Measurements from ENCODE around the gene PTPRQ.

Gene PTPRQ

GRCh38 chr12:80707126-80707829 lies 263.2 kb downstream of the PTPRQ start, which contains the start of gene MYF6:
Gene MYF6, plus strand, starts transcription at chr12:80707634. Its CDS starts 86 bp downstream, at chr12:80707720.
- no peak for DNase-seq

- no peak for DNase-seq
Measured at GRCh38 chr12:80707830-80708258, 263.8 kb downstream of the PTPRQ start.

GRCh38 chr12:80708259-80708974 lies 264.4 kb downstream of the PTPRQ start:
- DNase-seq: no peak

DNA sequence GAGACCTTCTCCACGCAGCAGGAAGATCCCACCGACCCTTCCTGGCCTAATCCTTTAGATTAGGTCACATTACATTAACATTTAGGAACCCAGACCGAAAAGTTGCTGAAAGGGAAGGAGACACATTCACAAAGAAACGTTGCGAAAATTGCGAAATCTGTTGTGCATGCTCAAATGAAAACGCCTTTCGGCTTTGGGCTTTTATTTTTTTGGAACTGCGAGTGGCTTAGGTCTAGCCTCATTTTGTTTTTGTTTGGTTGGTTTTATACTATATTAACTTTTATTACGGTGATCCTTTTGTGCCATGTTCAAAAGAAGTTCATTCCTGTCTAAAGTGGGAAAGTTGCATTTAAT lies 264.9 kb downstream of the PTPRQ start:
- DNase-seq: no peak

DNA sequence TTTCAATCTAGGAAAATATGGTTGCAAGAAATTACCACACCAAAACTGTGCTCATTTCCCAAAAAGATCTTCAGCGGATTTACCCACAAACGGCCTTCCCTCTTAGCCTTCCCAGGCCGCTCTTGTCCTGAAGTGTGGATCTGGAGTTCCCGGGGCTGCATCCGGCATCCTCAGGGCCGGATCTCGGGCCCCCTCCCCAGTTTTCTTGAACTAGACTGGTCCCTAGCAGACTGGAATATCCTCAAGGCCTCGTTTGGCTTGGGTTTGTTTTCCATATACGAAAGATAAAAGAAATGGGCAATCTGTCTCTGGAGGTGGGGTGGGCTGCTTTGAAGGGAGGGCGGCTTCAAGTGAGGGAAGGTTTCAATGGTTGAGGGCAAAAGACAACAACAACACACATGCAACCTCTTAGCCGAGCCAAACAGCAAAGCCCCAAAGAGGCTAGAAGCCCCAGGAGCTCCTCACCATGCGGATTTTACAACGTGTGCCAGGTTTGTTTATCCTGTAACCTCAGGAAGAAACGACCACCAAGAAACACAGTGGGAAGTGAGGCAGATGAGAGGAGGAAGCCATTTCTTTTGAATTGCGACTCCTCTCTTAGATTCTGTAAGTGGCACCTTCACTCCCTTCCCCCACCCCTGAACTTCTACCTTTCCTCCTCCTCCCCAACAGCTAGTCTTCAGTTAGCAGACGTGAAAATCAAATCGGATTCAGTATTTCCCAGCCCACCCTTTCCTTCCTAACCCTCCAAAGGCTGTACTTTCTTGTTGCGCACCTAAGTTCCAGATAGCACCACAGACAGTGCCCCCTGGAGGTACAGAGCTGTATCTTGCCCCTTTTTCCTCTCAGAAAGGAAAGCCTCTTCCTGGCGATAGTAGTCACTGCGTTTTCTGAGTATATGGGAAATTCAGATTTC lies 266.0 kb downstream of the PTPRQ start:
- no peak for DNase-seq

DNA sequence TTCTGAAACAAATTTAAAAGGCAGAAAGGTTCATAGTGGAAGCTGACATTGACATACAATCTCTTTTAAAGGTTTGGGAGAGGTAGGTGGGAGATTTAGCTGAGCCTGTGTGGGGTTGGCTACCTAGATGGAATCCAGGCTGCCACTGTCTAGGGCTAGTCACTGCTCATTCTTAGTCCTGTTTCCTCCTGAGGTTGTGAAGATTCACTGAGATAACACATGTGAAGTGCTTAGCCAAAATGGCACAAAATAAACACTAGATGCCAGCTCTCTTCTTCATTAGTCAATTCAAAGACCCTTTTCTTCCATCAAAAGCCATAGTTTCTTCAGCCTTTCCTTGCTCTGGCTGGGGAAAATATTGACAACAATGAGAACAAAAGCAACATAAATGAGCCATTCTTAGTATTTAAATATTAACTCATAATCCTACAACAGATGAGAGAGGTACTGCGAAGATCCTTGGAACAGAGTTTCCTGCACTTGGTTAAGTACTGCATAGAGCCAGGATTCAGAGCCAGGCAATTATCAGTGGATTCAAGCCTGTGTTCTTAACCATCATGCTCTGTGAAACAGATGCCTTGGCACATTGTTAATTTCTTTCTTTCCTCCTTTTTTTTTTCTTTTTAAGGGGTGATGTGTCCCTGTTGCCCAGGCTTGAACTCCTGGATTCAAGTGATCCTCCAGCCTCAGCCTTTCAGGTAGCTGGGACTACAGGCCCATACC lies 266.9 kb downstream of the PTPRQ start:
- DNase-seq: no peak

DNA sequence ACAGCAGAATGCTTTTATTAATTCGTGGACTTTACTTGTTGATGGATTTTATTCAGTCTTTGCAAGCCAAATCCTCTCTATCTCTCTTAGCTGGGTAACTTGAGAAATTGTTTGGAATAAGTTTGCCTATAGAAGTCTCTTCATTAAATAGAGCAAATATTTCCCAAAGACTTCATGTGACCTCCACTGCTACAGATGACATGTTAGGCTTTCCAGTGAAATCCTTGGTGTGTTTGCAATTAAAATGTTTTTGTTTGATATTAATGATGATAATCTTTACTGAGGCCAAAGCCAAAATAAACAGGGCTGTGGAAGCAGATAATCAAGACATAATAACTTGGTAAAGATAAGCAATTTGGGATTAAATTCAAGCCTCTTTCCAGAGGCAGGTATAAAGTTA lies 267.8 kb downstream of the PTPRQ start:
- DNase-seq: no peak

- no peak for DNase-seq
Measured at GRCh38 chr12:80712866-80713265, 268.8 kb downstream of the PTPRQ start.

- no peak for DNase-seq
Measured at GRCh38 chr12:80713419-80713818, 269.4 kb downstream of the PTPRQ start.

DNA sequence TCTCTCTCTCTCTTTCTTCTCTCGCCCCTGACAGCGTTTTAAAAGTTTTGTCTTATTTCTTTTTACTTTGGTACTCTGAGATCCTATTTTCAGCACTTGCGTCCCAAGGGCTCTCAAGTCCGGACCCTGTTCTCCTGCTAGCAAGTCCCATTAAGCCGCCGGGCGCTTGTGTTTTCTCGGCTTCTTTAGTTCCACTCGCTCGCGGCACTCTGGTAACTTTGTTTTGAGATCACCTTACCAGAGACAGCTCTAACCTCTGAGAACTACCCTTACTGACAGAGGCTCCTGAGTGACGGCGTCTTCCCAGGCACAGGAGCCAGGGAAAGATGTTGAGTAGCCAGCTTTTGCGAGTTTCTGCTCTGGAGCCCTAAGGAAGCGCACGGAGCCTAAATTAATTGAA lies 270.0 kb downstream of the PTPRQ start:
- DNase-seq: no peak

- DNase-seq: no peak
Measured at GRCh38 chr12:80714846-80715245, 270.8 kb downstream of the PTPRQ start.

DNA sequence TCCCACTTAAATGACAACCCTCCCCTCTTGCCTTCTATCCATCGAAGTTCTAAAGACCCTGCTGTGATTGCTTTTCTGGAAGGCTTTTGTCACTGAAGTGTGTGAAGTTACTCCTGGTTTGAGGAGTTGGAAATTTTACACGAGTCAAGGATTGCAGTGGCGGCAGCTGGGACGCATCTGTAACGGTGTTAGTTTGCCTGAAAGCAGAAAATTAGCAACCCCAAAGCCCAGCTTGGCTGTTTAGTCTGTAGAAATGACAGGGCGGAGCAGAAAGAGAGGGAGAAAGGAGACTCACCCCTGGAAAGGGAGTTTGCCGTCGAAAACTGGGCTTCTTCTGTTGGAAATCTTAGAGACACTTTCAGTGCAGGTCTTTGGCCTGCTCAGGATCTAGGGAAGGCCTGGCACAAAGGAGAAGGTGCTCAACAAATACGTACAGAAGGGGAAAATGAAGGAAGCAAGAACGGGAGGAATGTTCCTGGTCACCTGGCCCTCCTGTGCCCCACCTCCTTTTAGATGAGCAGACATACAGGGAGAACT lies 271.7 kb downstream of the PTPRQ start:
- no peak for DNase-seq

GRCh38 chr12:80716696-80717469 lies 272.8 kb downstream of the PTPRQ start, which contains the start of gene MYF5:
Gene MYF5, plus strand, starts transcription at chr12:80716912. Its CDS starts 152 bp downstream, at chr12:80717064.
- DNase-seq: no peak

GRCh38 chr12:80717856-80718255 lies 273.8 kb downstream of the PTPRQ start:
- DNase-seq: no peak

- DNase-seq: no peak
Measured at GRCh38 chr12:80720516-80720915, 276.5 kb downstream of the PTPRQ start.

DNA sequence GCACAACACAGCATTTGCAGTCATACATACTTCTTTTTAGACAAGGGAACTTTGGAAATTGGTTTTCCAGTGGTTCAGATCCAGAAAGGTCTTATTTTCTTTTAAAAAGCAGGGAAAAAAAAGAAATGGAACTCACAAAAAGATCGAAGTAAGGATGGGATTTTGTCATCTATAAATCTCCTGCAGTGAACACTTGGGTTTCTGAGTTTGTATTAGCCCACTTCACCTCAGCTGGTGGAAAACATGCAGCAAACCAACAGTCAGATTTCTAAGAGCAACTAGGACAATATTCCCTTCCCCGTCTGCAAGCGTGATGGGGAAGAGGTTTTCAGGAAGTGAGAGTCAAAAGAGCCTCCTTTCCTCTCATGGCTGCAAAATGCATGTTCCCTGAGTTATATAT lies 277.3 kb downstream of the PTPRQ start:
- DNase-seq: no peak
